Stomach (tissue), 9 donors: ENCODE data around the gene HYAL2. TPM values are rescaled to one million over a fixed set of nuclear protein-coding genes. Genes with fewer than 3 reads are reported as not detected.

Experiments used
- DNase-seq, 2 donors: peaks; one replicate each; pipeline versions ENCODE4 v3.0.0 to v3.0.0-alpha.2; 2013 to 2019
- H3K27ac ChIP-seq, 5 donors: fragments of 200-600 bp in 4 of 5; sonication (generic) in 4 of 5; one replicate each; pipeline ENCODE4 v1.5.1; 2013 to 2019; ENCODE audit warnings: mild to moderate bottlenecking in 1 of 5, moderate library complexity in 1 of 5
- H3K27me3 ChIP-seq, 3 donors: fragments of 200-600 bp; sonication (generic); one replicate each; pipeline ENCODE4 v1.5.1; 2017 to 2019; ENCODE audit warnings: mixed run types in 1 of 3
- H3K36me3 ChIP-seq, 4 donors: fragments of 200-600 bp; sonication (generic); 1 replicate in 3 of 4; 2 replicates in 1 of 4; pipeline ENCODE4 v1.5.1; 2016 to 2019
- H3K4me1 ChIP-seq, 4 donors: fragments of 200-600 bp; sonication (generic); one replicate each; pipeline ENCODE4 v1.5.1; 2016 to 2019
- H3K4me3 ChIP-seq, 4 donors: fragments of 200-600 bp; sonication (generic) in 3 of 4; one replicate each; pipeline ENCODE4 v1.5.1; 2016 to 2019; ENCODE audit warnings: mild to moderate bottlenecking in 1 of 4
- H3K9me3 ChIP-seq, 4 donors: fragments of 200-600 bp; sonication (generic); one replicate each; pipeline ENCODE4 v1.5.1; 2016 to 2019
- EP300 ChIP-seq: sonication (generic); formaldehyde crosslinking; IDR thresholded peaks from one replicate; pipeline ENCODE4 v1.6.1; 2017; ENCODE audit warnings: antibody characterized with exemption
- POLR2A ChIP-seq, 4 donors: fragments of 450-650 bp; IDR thresholded peaks; one replicate each; pipeline ENCODE4 v1.6.1; 2016; ENCODE audit warnings: antibody characterized with exemption in 4 of 4, control low read depth in 2 of 4, mild to moderate bottlenecking in 1 of 4, moderate library complexity in 1 of 4
- POLR2AphosphoS5 ChIP-seq, 3 donors: sonication (generic); formaldehyde crosslinking; IDR thresholded peaks; one replicate each; pipeline ENCODE4 v1.6.1; 2016; ENCODE audit warnings: antibody characterized with exemption in 3 of 3
- WGBS, 5 donors: extraction: QIAGEN DNeasy Blood & Tissue Kit in 3 of 5; methylation state at CpG; one replicate each; pipeline versions ENCODE4 v1.1.5 to v1.1.7; 2013 to 2018; 5-methylcytosine and 5-hydroxymethylcytosine counted together
- intact Hi-C: fragments of 100-400 bp; cut with DNase I; formaldehyde crosslinking; loops from one replicate; pipeline ENCODE4 v1.15.1; 2023; ENCODE audit warnings: low total_unique reads
- polyA plus RNA-seq, 3 donors: library from polyadenylated mRNA; stranded (reverse); fragments of 200-250 nt; gene quantifications; one replicate each; pipeline ENCODE4 v1.2.3, GENCODE V29; 2013
- total RNA-seq, 5 donors: library from RNA; depleted of rRNA; stranded (reverse); fragments of >200 nt; gene quantifications; one replicate each; pipeline versions ENCODE4 v1.1.0 to v1.2.3, GENCODE V29; 2014 to 2016
- TF ChIP-seq, protein P1 (sequence below), 7 experiments: fragments of 450-650 bp in 4 of 7; fragments of 200-600 bp in 3 of 7; sonication (generic) in 3 of 7; IDR thresholded peaks; one replicate each; pipeline ENCODE4 v1.5.1; 2016 to 2019; ENCODE audit warnings: antibody characterized with exemption in 7 of 7, control low read depth in 2 of 7, mild to moderate bottlenecking in 1 of 7
- donor health status: healthy with polysubstance abuse.
- donor health status: Bipolar disorder and iron deficiency.
- donor health status: healthy.

Gene HYAL2
- total and polyA plus RNA-seq, 8 donors = 11.1 to 96.4 (median 28.6) TPM

DNA sequence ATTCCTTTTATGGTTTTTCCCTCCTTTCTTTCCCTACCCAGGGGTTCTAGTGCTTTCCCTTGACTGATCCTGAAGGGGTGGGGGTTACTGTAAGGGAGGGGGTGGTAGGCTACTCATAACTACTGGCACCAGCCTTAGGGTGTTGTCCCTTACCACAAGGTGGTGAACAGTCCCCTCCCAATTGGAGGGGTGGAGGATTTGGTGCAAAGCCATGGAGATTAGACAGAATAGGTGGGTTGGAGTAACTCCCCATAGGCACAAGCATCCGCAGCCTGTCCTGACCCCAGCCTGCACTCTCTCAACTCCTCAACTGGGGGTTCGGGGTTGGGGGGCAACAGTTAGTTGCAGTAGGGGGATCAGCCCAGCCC is 2.6 kb upstream of the HYAL2 start:
- Histone ChIP-seq H3K4me3 (no peak overlapping the region), H3K27me3 (no peaks in the 10 kb centered on the region), H3K4me1 (peaks cover 35 to 81% (median 66%) of the 10 kb centered on the region in 4 donors), H3K9me3 (no peaks in the 10 kb centered on the region), H3K27ac (peak overlapping the region in 4 of 5 donors; percentile 94 to 96 (median 96)), H3K36me3 (peaks cover 20 to 32% (median 29%) of the 10 kb centered on the region in 4 donors)
- intact Hi-C loops = no loop called here
- WGBS, 5 donors = 67 to 92% (median 78%) methylated on average over 1 to 2 of the region's 2 CpGs
- DNase-seq = no peak
- TF ChIP-seq, protein P1, sequence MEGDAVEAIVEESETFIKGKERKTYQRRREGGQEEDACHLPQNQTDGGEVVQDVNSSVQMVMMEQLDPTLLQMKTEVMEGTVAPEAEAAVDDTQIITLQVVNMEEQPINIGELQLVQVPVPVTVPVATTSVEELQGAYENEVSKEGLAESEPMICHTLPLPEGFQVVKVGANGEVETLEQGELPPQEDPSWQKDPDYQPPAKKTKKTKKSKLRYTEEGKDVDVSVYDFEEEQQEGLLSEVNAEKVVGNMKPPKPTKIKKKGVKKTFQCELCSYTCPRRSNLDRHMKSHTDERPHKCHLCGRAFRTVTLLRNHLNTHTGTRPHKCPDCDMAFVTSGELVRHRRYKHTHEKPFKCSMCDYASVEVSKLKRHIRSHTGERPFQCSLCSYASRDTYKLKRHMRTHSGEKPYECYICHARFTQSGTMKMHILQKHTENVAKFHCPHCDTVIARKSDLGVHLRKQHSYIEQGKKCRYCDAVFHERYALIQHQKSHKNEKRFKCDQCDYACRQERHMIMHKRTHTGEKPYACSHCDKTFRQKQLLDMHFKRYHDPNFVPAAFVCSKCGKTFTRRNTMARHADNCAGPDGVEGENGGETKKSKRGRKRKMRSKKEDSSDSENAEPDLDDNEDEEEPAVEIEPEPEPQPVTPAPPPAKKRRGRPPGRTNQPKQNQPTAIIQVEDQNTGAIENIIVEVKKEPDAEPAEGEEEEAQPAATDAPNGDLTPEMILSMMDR (IDR thresholded peaks at IDR 0.05) = no peak
- no peak for TF ChIP-seq EP300
- no peak for TF ChIP-seq POLR2A (IDR thresholded peaks at IDR 0.05)
- TF ChIP-seq POLR2AphosphoS5 (IDR thresholded peaks at IDR 0.05) = no peak

DNA sequence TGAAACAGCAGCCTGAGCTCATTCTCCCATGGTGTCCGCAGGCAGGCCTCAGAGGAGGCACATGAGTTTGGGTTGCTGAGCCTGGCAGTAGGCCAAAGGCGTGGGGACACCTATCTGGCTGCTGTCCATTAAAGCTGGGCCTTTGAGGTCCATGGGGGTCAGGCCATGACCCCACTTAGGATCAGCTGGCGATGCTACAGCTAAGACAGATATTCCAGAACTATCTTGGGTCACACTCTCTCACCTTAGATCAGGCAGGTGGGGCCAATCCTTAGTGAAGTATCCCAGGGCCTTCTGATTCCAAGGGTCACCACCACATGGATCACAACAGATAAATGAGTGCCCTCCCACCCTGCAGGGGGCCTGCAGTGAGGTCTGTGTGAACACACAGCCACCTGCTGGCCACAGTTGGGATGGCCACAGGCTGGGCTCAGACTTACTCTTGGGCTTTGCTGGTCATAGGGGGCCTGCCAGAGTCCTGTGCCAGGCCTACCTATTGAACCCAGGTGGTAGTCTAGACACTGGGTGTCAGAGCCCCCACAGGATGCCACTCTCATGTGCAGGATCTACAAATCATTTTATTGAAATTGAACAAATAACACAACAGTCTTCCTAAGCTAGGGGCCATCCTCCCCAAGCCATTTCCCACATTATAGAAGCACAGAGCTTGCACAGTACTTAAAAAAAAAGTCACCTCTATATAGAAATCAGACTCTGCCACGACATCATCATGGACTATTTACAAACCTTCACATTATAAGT is 2.0 kb upstream of the HYAL2 start:
- peak; percentile 69 to 87 for DNase-seq
- TF ChIP-seq POLR2A (IDR thresholded peaks at IDR 0.05) = no peak
- TF ChIP-seq, protein P1 (IDR thresholded peaks at IDR 0.05) = peak in 5 of 7 experiments; percentile 80 to 89 (median 83)
- no peak for TF ChIP-seq EP300
- TF ChIP-seq POLR2AphosphoS5 (IDR thresholded peaks at IDR 0.05) = peak in 1 of 3 donors; percentile 5
- Histone ChIP-seq H3K4me1 (peaks cover 41 to 86% (median 71%) of the 10 kb centered on the region in 4 donors), H3K27ac (peak overlapping the region; percentile 33 to 96 (median 95)), H3K4me3 (no peak overlapping the region), H3K27me3 (no peaks in the 10 kb centered on the region), H3K36me3 (peaks cover 14 to 30% (median 25%) of the 10 kb centered on the region in 4 donors), H3K9me3 (no peaks in the 10 kb centered on the region)
- intact Hi-C loops = no loop called here
- 43 to 47% (median 45%) methylated on average over 4 of the region's 4 CpGs for WGBS, 5 donors

DNA sequence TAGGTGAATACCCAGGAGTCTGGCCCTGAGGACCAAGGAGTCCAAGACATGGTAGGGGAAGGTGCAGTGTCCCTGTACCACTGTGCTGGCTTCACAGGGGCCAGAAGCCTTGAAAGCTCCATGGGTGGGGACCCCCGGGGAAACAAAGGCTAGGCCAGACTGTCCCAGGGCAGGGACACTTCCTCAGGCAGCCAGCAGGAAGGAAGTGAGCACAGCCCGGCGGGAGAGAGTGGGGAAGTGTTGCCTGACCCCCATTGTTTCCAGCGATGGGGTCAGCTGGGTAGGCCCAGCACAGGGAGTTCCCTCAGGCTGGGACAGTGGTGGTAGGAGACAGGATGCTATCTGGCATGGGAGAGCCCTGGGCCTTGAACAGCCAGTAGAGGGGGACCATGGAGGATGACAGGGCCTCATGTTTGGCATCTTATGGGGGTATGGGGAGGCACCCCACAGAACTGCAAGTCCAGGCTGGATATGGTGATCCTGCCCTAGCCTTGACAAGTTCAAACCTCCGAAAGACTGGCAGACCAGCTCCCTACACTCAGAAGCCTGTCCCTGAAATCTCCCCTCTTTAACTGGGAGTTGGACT is 1.2 kb upstream of the HYAL2 start:
- DNase-seq = peak in 1 of 2 donors; percentile 68
- Histone ChIP-seq H3K27me3 (no peaks in the 10 kb centered on the region), H3K27ac (peak overlapping the region; percentile 91 to 96 (median 95)), H3K4me1 (peaks cover 49 to 88% (median 74%) of the 10 kb centered on the region in 4 donors), H3K4me3 (no peak overlapping the region), H3K9me3 (no peaks in the 10 kb centered on the region), H3K36me3 (peaks cover 11 to 33% (median 28%) of the 10 kb centered on the region in 4 donors)
- intact Hi-C loops = no loop called here
- 54 to 67% (median 63%) methylated on average over 3 to 5 of the region's 5 CpGs for WGBS, 5 donors
- TF ChIP-seq POLR2A (IDR thresholded peaks at IDR 0.05) (no peak), POLR2AphosphoS5 (IDR thresholded peaks at IDR 0.05) (peak in 2 of 3 donors; percentile 49 to 54), EP300 (no peak)
- TF ChIP-seq, protein P1 (IDR thresholded peaks at IDR 0.05) = peak in 1 of 7 experiments; percentile 11

DNA sequence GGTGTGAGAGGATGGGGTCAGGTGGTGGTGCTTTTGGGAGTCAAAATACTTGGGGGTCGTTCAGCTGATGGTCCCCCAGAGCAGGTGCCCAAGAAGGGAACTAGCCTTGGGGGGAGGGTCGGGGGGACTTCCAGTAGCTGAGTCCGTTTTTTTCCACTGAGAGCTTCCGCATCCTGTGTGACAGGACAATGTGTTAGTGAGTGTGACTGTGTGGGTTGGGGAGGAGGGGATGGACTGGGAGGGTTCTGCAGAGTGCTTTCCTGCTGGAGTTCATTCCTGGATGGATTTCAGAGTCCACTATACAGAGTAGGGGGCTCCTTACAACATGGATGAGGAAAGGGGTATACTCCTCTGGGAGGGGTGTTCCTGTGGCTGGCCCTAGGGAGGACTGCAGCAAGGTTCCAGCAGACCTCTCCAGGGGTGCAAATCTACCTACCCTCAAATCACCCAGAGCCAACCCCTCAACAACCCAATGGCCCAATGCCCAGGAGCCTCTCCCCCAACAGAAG is 601 bp upstream of the HYAL2 start:
- intact Hi-C loops = no loop called here
- Histone ChIP-seq H3K4me3 (no peak overlapping the region), H3K4me1 (peaks cover 55 to 88% (median 75%) of the 10 kb centered on the region in 4 donors), H3K27me3 (no peaks in the 10 kb centered on the region), H3K27ac (peak overlapping the region; percentile 91 to 96 (median 95)), H3K36me3 (peaks cover 14 to 38% (median 32%) of the 10 kb centered on the region in 4 donors), H3K9me3 (no peaks in the 10 kb centered on the region)
- WGBS, 5 donors = 28 to 49% (median 35%) methylated on average over 4 of the region's 4 CpGs
- no peak for TF ChIP-seq POLR2AphosphoS5 (IDR thresholded peaks at IDR 0.05)
- TF ChIP-seq, protein P1 (IDR thresholded peaks at IDR 0.05) = no peak
- no peak for TF ChIP-seq POLR2A (IDR thresholded peaks at IDR 0.05)
- TF ChIP-seq EP300 = no peak
- DNase-seq = peak in 1 of 2 donors; percentile 75
